ENCODE results near the gene SNTN. TPM values are rescaled to one million over a fixed set of nuclear protein-coding genes. Genes with fewer than 3 reads are reported as not detected.

SNTN gene
- total and polyA plus RNA-seq, 2 donors (not counting 3 experiments of a cell fraction or from before 2014, with no cell fraction given): not detected

DNA sequence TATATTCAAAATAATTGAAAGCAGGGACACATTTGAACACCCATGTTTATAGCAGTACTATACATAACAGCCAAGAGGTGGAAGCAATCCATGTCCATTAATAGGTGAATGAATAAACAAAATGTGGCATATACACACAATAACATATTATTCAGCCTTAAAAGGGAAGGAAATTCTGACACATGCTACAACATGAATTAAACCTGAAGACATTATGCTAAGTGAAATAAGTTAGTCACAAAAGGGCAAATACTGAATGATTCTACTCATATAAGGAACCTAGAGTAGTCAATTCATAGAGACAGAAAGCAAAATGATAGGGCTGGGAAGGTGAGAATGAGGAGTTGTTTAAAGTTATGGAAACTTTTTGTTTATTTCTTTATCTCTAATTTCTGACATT is 40.9 kb downstream of the SNTN start:
- no peaks in the 10 kb centered on the region for H4K20me1 ChIP-seq (replicated peaks; ENCODE audit: control insufficient read depth, extremely low read depth, insufficient read depth, low read length)
- no peak for FAIRE-seq
- dilution Hi-C loops (cut with MboI; ENCODE audit: extremely low pct_ligation_motif_present, low sequenced_read_pairs): no loop called here

More for the DNA sequence above, 40.9 kb downstream of the SNTN start:
- Histone ChIP-seq H3K27me3 (ENCODE audit: control insufficient read depth in 2 of 2, insufficient read depth in 2 of 2, low read length in 2 of 2) (no peaks in the 10 kb centered on the region), H3K4me2 (ENCODE audit: insufficient read depth, low read length) (no peak overlapping the region), H3K79me2 (ENCODE audit: control insufficient read depth, insufficient read depth, low read length) (no peaks in the 10 kb centered on the region), H3K9me3 (replicated peaks; ENCODE audit: control insufficient read depth, insufficient read depth, low read length) (no peaks in the 10 kb centered on the region), H3K27ac (ENCODE audit: insufficient read depth, low read depth, low read length) (no peak overlapping the region), H3K4me3 (replicated peaks in 1 of 3; ENCODE audit: insufficient read depth in 1 of 3, low read depth in 1 of 3, low read length in 3 of 3) (no peak overlapping the region), H2AFZ (ENCODE audit: low read depth, low read length) (no peak overlapping the region), H3K4me1 (ENCODE audit: control insufficient read depth, extremely low read depth, insufficient read depth, low read length) (no peaks in the 10 kb centered on the region), H3K9me1 (replicated peaks; ENCODE audit: control insufficient read depth, extremely low read depth, insufficient read depth, low read length) (no peaks in the 10 kb centered on the region), H3K36me3 (ENCODE audit: control insufficient read depth in 2 of 2, extremely low read depth in 1 of 2, insufficient read depth in 2 of 2, low read length in 2 of 2) (no peaks in the 10 kb centered on the region), H3K9ac (replicated peaks; ENCODE audit: extremely low read depth, insufficient read depth, low read length) (no peak overlapping the region)
- no TSS peak for BruUV-seq (replicated peaks)
- no peak for DNase-seq (ENCODE audit: low read depth, low spot score)
- intact Hi-C loops (cut with micrococcal nuclease): no loop called here
- TF ChIP-seq, protein P1, sequence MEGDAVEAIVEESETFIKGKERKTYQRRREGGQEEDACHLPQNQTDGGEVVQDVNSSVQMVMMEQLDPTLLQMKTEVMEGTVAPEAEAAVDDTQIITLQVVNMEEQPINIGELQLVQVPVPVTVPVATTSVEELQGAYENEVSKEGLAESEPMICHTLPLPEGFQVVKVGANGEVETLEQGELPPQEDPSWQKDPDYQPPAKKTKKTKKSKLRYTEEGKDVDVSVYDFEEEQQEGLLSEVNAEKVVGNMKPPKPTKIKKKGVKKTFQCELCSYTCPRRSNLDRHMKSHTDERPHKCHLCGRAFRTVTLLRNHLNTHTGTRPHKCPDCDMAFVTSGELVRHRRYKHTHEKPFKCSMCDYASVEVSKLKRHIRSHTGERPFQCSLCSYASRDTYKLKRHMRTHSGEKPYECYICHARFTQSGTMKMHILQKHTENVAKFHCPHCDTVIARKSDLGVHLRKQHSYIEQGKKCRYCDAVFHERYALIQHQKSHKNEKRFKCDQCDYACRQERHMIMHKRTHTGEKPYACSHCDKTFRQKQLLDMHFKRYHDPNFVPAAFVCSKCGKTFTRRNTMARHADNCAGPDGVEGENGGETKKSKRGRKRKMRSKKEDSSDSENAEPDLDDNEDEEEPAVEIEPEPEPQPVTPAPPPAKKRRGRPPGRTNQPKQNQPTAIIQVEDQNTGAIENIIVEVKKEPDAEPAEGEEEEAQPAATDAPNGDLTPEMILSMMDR (IDR thresholded peaks at IDR 0.05; ENCODE audit: extremely low read depth in 1 of 2, insufficient read depth in 1 of 2, low read depth in 1 of 2, low read length in 2 of 2): no peak
- TF ChIP-seq GATA2 (IDR thresholded peaks at IDR 0.05; ENCODE audit: insufficient read depth, insufficient read length, low read depth, low read length): no peak
- TF ChIP-seq MYC (IDR thresholded peaks at IDR 0.05; ENCODE audit: low read depth, low read length): no peak
- TF ChIP-seq JUN (IDR thresholded peaks at IDR 0.05; ENCODE audit: borderline replicate concordance, insufficient read depth, insufficient read length, low read depth): no peak
- no peak for TF ChIP-seq POLR2AphosphoS5 (IDR thresholded peaks at IDR 0.05; ENCODE audit: insufficient read depth, low read depth, low read length)
- no peak for TF ChIP-seq EZH2 (IDR thresholded peaks at IDR 0.05; ENCODE audit: borderline replicate concordance, low read depth, low read length, severe bottlenecking)
- TF ChIP-seq, protein P2, sequence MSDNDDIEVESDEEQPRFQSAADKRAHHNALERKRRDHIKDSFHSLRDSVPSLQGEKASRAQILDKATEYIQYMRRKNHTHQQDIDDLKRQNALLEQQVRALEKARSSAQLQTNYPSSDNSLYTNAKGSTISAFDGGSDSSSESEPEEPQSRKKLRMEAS (IDR thresholded peaks at IDR 0.05; ENCODE audit: insufficient read depth, insufficient read length): no peak
- no peak for TF ChIP-seq POLR2A (IDR thresholded peaks at IDR 0.05; ENCODE audit: low read depth, low read length)
- TF ChIP-seq FOS (IDR thresholded peaks at IDR 0.05; ENCODE audit: borderline replicate concordance, insufficient read depth, low read length): no peak
- CTCF ChIA-PET: no interaction called here
- POLR2A ChIA-PET: no interaction called here
